ENCODE results near the gene MCCC1.
"Not testable (repeated sequence)": the region's sequence is repeated elsewhere in the genome, so short reads cannot be mapped to it uniquely, and the experiment has no call there.

Gene MCCC1

DNA sequence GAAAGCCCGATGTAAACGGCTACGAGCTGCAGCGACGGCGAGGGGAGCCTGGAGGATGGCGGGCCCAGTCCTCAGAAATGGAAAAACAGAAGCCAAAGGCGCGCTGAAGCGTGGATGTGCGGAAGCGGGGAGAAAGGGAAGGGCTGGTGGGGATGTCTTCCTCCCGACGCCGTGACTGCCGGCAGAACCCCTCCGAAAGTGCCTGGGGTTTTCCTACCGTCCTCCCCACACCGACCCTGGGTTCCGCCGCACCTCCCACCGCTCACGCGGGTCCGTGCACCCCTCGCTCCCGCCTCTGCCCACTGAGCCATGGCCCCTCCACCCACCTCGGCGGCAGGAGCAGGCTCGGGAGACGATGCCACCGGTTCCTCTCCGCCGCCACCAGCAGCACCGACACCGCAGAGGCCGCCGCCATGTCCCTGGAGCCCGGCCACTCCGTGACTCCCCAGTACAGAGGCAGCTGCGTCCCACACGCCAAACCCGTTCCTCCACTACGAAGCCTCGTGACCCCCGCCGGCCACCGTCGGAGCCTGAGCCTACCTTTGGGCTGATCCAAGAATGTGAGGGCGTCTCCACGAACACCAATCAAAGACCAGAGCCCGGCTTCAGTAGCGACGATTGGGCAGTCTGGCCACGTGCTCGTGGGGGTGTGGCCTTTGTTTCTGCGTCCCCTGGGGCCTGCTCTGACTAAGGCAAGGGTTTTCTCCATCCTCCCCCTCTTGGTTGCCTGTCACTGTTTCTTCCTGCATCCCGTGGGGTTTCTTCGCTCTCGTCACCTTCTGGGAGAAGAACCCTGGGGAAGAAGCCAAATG is at the start of gene MCCC1:
Gene MCCC1, minus strand, starts transcription at position 471 of the 812 bp plus-strand sequence. Its CDS starts 56 bp downstream, at position 415.
- peak; percentile 98 for DNase-seq (ENCODE audit: low spot score)

- DNase-seq (ENCODE audit: low spot score) = no peak
These were observed 48.8 kb upstream of the MCCC1 start for GRCh38 chr3:183148056-183148455.

- DNase-seq (ENCODE audit: low spot score) = no peak
These were observed 45.1 kb upstream of the MCCC1 start for GRCh38 chr3:183144363-183144762.

- DNase-seq (ENCODE audit: low spot score) = no peak
These were observed 42.9 kb upstream of the MCCC1 start for GRCh38 chr3:183142199-183142598.

GRCh38 chr3:183134844-183135243 is 35.5 kb upstream of the MCCC1 start:
- no peak for DNase-seq (ENCODE audit: low spot score)

DNA sequence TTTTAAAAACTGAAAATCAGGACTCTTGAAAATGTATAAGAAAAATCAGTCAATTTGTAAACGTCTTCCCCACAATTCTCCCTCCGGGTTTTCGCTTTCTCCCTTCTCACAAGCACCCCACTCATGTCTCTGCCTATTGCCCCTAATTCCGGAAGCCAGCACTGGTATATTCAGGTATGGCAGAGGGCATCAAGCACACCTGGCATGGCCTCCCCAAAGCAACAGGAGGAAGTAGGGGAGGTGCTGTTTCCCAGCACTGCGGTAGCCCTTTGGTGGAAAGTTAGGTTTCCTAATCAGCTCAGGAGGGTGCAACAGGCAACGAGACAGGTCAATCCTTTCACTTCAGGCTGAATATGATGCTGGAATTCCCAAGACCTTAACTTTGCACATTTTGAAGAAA is 33.1 kb upstream of the MCCC1 start:
- no peak for DNase-seq (ENCODE audit: low spot score)

- DNase-seq (ENCODE audit: low spot score) = peak; percentile 28
These were observed 32.4 kb upstream of the MCCC1 start for GRCh38 chr3:183131735-183132134.

DNA sequence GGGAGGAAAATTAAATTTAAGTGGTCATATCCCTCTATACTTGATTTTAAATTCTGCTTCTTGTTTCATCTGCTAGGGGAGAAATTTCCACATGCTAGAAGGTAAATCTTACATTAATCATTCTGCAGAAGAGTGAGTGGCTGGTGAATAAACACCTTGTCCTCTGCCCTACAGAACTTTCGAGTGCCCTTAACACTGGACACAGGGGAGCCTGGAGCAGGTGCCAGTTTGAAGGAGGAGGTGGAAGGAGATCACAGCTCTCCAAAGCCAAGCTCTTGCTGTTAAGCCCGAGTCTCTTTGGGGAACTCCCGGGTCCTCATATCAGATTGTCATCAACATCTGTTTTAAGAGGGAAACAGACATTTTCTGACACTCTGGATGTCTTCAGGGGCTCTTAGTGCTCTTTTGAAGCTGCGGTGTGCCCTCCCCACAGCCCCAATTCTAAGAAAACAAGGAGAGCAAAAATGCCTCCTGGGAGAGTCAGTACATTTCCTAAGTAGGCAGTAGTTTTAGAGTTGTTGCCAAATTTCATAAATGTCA is 32.0 kb upstream of the MCCC1 start:
- DNase-seq (ENCODE audit: low spot score) = no peak

GRCh38 chr3:183129243-183129642 is 29.9 kb upstream of the MCCC1 start:
- no peak for DNase-seq (ENCODE audit: low spot score)

GRCh38 chr3:183128709-183129108 is 29.4 kb upstream of the MCCC1 start:
- DNase-seq (ENCODE audit: low spot score) = no peak

DNA sequence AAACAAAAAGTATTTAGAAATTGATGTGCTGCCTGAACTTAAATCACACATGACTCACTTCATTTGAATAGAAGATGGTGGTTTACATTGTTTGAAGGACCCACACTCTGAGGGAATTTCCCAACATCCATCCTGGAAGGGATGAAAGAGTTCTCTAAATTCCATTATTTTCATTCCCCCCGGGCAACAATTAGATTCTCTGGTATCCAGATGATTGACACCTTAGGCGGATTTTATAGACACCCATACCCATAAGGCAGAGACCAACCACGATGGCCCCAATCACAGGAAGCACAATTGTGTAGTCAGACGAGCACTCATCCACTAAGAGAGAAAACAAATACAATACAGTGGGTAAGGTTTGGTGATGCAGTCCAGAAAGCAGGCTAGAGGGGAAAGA is 24.6 kb upstream of the MCCC1 start:
- DNase-seq (ENCODE audit: low spot score) = no peak

DNA sequence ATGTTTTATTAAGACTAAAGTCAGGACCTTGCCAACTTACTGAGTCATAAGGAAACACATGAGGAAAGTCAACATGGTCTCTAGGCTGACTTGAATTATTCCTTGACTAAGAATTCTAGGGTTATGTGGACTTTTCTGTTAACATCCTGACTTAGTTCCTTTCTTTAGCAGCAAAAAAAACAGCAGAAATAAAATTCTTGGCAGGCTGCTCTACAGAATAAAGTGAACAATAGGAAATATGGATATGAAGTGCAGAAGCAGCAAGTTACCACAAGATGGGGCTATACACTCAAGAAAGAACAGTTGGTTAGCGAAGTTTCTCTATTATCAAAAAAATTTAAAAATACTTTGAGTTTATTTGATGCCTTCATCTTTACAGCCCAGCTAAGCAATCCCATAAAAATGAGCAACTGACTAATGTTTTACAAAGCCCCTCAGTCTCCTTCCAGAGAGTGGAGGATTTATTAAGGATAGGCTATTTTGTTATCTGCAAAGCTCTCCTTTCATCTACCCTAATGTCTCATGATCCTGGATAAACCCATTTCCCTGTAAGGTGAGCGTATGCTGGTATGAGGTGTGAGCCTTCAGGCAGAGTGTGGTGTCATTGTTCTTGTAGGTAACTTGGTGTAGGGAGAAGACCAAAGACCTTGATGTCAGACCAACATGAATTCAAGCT is 23.1 kb upstream of the MCCC1 start:
- peak; percentile 55 for DNase-seq (ENCODE audit: low spot score)

DNA sequence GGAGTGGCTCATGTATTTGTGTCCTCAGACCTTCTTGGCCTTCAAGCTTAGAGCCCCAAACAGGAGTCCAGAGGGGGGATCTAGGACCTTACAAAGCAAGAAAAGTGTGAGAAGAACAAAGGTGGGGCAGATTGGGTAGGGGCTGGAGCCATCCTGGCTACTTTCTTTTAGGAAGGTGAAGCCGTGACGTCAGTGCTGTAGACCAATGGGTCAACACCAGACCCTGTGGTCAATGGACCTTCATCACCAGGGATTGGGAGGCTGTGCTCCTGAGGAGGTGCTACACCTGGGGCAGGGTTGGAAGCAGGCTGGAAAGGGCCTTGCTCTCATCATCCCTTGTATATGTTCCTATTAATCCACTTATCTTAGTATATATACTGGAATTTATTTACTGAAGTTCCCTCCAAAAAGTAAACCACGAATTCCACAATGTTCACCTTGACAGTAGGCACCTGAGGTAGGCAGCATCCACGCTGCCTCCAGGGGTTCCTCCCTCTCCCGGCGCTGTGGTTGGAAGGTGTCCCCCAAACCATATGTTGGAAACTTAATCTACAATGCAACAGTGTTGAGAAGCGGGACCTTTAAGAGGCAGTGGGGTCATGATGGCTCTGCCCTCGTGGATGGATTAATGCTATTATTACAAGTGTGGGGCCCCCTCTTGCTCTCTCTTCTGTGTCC is 21.4 kb upstream of the MCCC1 start:
- DNase-seq (ENCODE audit: low spot score) = no peak

DNA sequence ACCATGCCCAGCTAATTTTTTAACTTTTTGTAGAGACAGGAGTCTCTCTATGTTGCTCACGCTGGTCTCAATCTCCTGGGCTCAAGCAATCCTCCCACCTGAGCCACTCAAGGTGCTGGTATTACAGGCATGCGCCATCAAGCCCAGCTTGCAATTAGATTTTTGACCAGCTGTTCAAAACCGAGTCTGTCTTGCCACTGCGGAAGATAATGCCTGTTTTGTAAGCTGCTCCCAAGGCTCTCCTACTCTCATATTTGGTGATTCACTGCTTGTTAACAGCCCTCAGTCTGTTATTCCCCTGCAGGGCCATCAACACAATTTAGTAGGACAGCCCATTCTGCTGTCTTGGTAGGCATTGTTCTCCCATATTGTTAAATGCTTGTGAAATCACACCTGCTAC is 17.8 kb upstream of the MCCC1 start:
- DNase-seq (ENCODE audit: low spot score) = no peak

DNA sequence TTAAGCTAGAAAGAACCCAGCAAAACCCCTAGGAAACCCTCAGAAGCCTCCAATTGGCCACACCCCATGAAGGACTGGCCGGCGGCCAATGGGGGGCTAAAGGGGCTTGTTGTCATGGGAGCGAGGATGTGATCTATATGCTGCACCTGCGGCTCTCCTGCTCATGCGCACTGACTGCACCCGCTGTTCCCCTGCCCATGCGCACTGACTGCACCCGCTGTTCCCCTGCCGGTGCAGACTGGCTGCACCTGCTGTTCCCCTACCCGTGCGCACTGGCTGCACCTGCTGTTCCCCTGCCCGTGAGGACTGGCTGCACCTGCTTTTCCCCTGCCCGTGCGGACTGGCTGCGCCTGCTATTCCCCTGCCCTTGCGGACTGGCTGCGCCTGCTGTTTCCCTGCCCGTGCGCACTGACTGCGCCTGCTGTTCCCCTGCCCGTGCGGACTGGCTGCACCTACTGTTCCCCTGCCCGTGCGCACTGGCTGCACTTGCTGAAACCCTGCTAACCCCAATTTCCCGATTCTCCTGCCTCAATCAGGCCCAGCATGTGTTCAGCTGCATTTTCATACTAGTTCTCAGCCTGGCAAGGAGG is 16.8 kb upstream of the MCCC1 start:
- DNase-seq (ENCODE audit: low spot score) = no peak

DNA sequence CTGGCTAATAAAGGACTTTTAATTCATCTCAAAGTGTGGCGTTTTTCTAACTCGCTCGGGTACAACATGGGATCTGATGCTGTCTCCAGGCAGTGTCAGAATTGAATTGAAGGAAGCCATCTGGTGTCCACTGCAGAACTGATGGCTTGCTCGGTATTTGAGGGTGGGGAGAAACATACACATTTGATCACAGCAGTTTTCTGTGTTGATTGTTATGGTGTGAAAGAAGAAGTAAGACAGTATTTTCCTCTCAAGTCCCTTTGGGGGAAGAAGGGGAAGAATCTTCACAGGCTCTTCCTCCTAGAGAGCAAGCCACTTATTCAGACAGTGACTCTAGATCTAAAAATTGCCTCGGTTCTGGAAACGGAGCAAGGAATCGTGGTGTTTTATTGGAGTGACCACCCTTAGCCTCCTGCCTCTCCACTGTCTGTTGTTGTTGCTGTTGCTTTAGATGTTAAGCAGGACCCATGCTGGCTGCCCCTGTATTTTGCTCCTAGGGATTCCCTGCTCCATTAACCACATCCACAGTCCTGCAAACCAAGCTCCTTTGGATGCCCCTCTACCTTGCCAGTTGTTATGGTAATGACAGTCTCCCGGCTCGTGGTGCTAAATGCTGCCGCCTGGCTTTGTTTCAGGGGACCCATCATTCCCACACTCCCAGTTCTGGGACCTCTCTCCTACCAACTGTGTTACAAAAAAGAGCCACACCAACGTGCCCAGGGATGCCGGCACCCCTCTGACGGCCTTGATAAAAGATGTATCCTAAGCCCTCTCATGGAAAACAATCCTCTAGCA is 15.3 kb upstream of the MCCC1 start:
- DNase-seq (ENCODE audit: low spot score) = no peak

DNA sequence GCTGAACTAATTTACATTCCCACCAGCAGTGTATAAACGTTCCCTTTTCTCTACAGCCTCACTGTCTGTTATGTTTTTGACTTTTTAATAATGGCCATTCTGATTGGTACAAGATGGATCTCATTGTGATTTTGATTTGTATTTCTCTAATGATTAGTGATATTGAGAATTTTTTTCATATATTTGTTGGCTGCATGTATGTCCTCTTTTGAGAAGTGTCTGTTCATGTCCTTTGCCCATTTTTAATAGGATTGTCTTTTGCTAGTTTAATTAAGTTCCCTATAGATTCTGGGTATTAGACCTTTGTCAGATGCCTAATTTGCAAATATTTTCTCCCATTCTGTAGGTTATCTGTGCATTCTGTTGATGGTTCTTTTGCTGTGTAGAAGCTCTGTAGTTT is 10.6 kb upstream of the MCCC1 start:
- DNase-seq (ENCODE audit: low spot score) = not testable (repeated sequence)

DNA sequence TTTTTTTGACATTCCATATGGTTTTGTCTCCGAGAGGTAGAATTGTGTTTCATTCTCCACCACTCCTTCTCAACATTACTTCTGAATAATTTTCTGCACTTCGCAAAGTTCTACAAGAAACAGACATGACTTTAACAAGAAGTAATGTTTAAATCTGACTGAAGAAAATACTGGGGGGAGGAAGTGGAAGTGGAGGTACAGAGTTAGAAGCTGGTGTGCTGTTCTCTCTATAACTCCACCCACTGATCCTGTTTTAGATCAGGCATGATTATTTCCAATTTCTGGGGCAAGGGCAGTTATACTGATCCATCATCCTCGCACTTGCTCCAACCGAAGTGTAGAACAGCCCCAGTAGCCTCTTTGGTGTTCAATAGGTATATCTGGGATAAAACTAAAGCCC is 9.2 kb upstream of the MCCC1 start:
- no peak for DNase-seq (ENCODE audit: low spot score)

DNA sequence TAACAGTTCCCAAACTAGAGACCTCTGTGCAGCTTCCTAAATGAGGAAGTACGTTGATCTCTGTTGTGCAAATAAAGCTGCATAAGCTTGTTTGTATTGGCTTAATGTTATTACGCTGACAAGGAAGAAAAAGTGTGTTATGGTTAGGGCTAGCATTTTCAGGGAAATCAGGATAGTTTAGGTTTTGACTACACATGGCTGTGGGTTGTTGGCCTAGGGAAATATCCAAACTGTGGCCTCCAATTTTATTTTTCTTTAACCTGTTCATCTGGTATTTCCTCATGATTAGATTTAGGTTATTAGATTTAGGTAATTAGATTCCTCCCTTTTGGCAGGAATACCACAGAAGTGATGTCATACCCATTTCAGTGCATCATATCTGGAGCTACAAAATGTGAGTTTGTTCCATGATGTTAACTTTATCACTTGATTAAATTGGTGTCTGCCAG is 8.7 kb upstream of the MCCC1 start:
- no peak for DNase-seq (ENCODE audit: low spot score)

DNA sequence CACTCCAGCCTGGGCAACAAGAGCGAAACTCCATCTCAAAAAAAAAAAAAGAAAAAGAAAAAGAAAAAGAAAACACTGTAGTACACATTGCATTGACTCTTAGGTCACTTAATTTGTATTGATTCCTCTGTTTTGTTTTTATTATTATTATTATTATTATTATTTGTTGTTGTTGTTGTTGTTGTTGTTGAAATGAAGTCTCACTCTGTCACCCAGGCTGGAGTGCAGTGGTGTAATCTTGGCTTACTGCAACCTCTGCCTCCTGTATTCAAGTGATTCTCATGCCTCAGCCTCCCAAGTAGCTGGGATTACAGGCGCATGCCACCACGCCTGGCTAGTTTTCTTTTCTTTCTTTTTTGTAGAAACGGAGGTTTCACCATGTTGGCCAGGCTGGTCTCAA is 8.1 kb upstream of the MCCC1 start:
- not testable (repeated sequence) for DNase-seq (ENCODE audit: low spot score)

- no peak for DNase-seq (ENCODE audit: low spot score)
These were observed 7.3 kb upstream of the MCCC1 start for GRCh38 chr3:183106635-183107034.
